Nephron progenitor cell (in vitro differentiated cells): Measurements from ENCODE around the gene LATS2.
A peak's percentile ranks its signal among the peaks of the same experiment; 100 is the strongest.

Experiments
- DNase-seq: peaks from one replicate; pipeline ENCODE4 v3.0.0; 2021
- H3K27ac Mint-ChIP-seq: 2 replicates; pipeline ENCODE4 v1.8.0; 2021; ENCODE audit warnings: mild to moderate bottlenecking, moderate library complexity, mixed read lengths
- H3K27me3 Mint-ChIP-seq: 2 replicates; pipeline ENCODE4 v1.8.0; 2021; ENCODE audit warnings: mild to moderate bottlenecking, low read depth, mixed read lengths; ENCODE audit not compliant: poor library complexity
- H3K36me3 Mint-ChIP-seq: 2 replicates; pipeline ENCODE4 v1.8.0; 2021; ENCODE audit warnings: low read depth, mixed read lengths
- H3K4me1 Mint-ChIP-seq: 2 replicates; pipeline ENCODE4 v1.8.0; 2021; ENCODE audit warnings: mixed read lengths
- H3K4me3 Mint-ChIP-seq: 2 replicates; pipeline ENCODE4 v1.8.0; 2021; ENCODE audit warnings: mild to moderate bottlenecking, moderate library complexity, mixed read lengths
- H3K9me3 Mint-ChIP-seq: 2 replicates; pipeline ENCODE4 v1.8.0; 2021; ENCODE audit warnings: mild to moderate bottlenecking, moderate library complexity, mixed read lengths
- CTCF ChIP-seq: fragments of 200-600 bp; sonication (generic); IDR thresholded peaks from 2 replicates; pipeline ENCODE4 v1.5.0; 2021; ENCODE audit warnings: antibody characterized with exemption

Gene LATS2

GRCh38 chr13:21081926-21082325 is 20.5 kb upstream of the LATS2 start:
- Mint-ChIP-seq H3K9me3 (no peaks in the 10 kb centered on the region), H3K27ac (no peak overlapping the region), H3K27me3 (peaks cover 5% of the 10 kb centered on the region), H3K36me3 (no peaks in the 10 kb centered on the region), H3K4me1 (peaks cover 29% of the 10 kb centered on the region), H3K4me3 (no peak overlapping the region)
- no peak for TF ChIP-seq CTCF
- DNase-seq: no peak

GRCh38 chr13:21080593-21080891 is 19.2 kb upstream of the LATS2 start:
- Mint-ChIP-seq H3K36me3 (no peaks in the 10 kb centered on the region), H3K9me3 (no peaks in the 10 kb centered on the region), H3K27ac (no peak overlapping the region), H3K27me3 (peaks cover 5% of the 10 kb centered on the region), H3K4me3 (no peak overlapping the region), H3K4me1 (peaks cover 29% of the 10 kb centered on the region)
- no peak for TF ChIP-seq CTCF
- no peak for DNase-seq

GRCh38 chr13:21079761-21080592 is 18.6 kb upstream of the LATS2 start:
- H3K4me1 Mint-ChIP-seq: peaks cover 34% of the 10 kb centered on the region
- H3K9me3 Mint-ChIP-seq: no peaks in the 10 kb centered on the region
- peaks cover 8% of the 10 kb centered on the region for H3K27me3 Mint-ChIP-seq
- no peak for TF ChIP-seq CTCF
- no peak for DNase-seq
- H3K27ac Mint-ChIP-seq: peak overlapping the region; percentile 31
- no peak overlapping the region for H3K4me3 Mint-ChIP-seq
- H3K36me3 Mint-ChIP-seq: no peaks in the 10 kb centered on the region

- H3K4me1 Mint-ChIP-seq: peaks cover 42% of the 10 kb centered on the region
- no peak for DNase-seq
- no peaks in the 10 kb centered on the region for H3K36me3 Mint-ChIP-seq
- peaks cover 12% of the 10 kb centered on the region for H3K27me3 Mint-ChIP-seq
- H3K27ac Mint-ChIP-seq: no peak overlapping the region
- no peak overlapping the region for H3K4me3 Mint-ChIP-seq
- no peak for TF ChIP-seq CTCF
- H3K9me3 Mint-ChIP-seq: no peaks in the 10 kb centered on the region
Measured at GRCh38 chr13:21079221-21079620, 17.8 kb upstream of the LATS2 start.

- no peak for DNase-seq
- no peaks in the 10 kb centered on the region for H3K9me3 Mint-ChIP-seq
- no peak for TF ChIP-seq CTCF
- peaks cover 12% of the 10 kb centered on the region for H3K27me3 Mint-ChIP-seq
- no peaks in the 10 kb centered on the region for H3K36me3 Mint-ChIP-seq
- H3K4me3 Mint-ChIP-seq: no peak overlapping the region
- H3K27ac Mint-ChIP-seq: no peak overlapping the region
- peaks cover 44% of the 10 kb centered on the region for H3K4me1 Mint-ChIP-seq
Measured at GRCh38 chr13:21078501-21078900, 17.1 kb upstream of the LATS2 start.

- DNase-seq: no peak
- no peaks in the 10 kb centered on the region for H3K9me3 Mint-ChIP-seq
- H3K36me3 Mint-ChIP-seq: no peaks in the 10 kb centered on the region
- H3K27me3 Mint-ChIP-seq: peaks cover 12% of the 10 kb centered on the region
- peaks cover 44% of the 10 kb centered on the region for H3K4me1 Mint-ChIP-seq
- peak overlapping the region; percentile 23 for H3K4me3 Mint-ChIP-seq
- H3K27ac Mint-ChIP-seq: peak overlapping the region; percentile 72
- no peak for TF ChIP-seq CTCF
Measured at GRCh38 chr13:21077788-21078353, 16.5 kb upstream of the LATS2 start.
